Measurements from ENCODE around the gene CDH23.

The CDH23 gene

GRCh38 chr10:71716426-71716825, 319.7 kb downstream of the CDH23 start:
- no peak for DNase-seq

GRCh38 chr10:71717056-71717455, 320.3 kb downstream of the CDH23 start:
- no peak for DNase-seq

DNA sequence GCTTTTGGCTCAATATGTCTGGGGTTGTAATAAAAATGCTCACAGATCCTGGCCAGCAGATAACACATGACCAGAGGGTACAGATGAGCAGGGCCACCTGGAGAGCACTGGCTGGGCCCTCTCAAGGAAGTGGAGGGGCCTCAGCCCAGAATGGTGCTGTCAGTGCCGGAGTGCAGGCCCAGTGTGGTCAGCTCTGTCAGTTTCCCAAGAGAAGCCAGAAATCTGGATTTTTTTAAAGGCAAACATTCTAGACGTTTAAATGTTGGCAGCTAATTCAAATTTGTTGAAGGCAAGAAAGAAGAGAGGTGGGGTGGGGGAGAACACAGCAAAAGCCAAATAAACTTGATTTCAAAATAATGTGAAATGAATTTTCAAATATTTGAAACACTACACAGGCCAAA, 320.8 kb downstream of the CDH23 start:
- no peak for DNase-seq

- no peak for DNase-seq
Measured at GRCh38 chr10:71718165-71718698, 321.5 kb downstream of the CDH23 start.

- no peak for DNase-seq
Measured at GRCh38 chr10:71719042-71719441, 322.3 kb downstream of the CDH23 start.

GRCh38 chr10:71719464-71720201, 322.9 kb downstream of the CDH23 start, which contains the start of gene C10orf105:
Gene C10orf105, minus strand, starts transcription at chr10:71719778. Its CDS starts 3,441 bp downstream, at chr10:71716337.
- no peak for DNase-seq

GRCh38 chr10:71720288-71720687, 323.6 kb downstream of the CDH23 start:
- no peak for DNase-seq

- DNase-seq: no peak
Measured at GRCh38 chr10:71721313-71721712, 324.6 kb downstream of the CDH23 start.

GRCh38 chr10:71722849-71723248, 326.1 kb downstream of the CDH23 start:
- no peak for DNase-seq

- DNase-seq: no peak
Measured at GRCh38 chr10:71723311-71723710, 326.6 kb downstream of the CDH23 start.

DNA sequence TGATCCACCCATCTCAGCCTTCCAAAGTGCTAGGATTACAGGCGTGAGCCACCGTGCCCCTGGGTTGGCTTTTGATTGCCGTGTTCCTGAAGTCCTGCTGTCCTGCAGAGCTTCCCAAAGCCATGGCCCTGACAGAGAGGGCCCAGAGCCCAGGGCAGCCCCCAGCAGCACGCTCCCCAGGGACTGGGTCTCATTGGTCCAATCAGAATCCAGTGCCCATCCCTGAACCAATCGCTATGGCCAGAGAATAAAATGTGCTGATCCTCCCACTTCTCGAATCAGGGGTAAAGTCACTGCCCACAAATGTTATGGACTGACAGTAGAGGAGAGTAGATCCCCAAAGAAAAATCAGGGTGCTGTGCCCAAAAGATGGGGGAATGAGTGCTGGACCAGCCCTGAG, 327.8 kb downstream of the CDH23 start:
- no peak for DNase-seq

DNA sequence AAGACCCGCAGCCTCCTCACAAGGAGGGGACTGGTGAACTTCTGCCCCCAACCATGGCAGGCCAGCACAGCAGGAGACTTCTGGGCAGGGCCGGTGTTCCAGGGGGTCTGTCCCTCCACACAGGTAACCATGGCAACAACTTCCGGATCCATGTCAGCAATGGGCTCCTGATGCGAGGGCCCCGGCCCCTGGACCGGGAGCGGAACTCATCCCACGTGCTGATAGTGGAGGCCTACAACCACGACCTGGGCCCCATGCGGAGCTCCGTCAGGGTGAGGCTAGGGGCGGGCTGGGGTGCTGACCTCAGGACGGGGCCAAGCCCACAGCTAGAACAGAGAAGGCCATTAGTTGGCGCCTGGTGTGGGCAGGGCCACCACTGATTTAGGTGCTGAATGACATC, 328.5 kb downstream of the CDH23 start:
- no peak for DNase-seq

- DNase-seq: no peak
Measured at GRCh38 chr10:71725998-71726579, 329.4 kb downstream of the CDH23 start.

DNA sequence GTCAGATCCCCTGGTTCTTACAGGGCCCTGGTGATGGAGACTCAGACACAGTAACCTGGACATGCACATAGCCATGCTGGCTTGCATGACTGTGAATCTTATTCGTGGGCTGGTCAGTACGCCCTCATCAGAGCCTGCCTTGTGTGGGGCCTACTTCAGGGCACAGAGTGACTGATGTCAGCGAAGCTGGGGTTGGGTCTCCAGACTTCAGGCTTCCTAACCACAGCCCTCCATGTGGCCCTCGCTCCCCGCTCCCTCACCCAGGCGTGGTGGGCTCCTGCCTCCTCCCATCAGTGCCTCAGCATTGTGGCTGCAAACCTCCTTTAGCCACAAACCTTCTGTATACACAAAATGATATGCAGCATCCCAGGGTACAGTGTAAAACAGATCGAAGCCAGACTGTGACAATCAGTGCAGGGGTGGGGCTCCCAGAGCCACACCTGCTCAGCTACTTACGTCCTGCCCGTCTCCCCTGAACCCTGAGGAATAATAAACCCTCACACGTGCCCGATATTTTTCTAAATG, 329.9 kb downstream of the CDH23 start:
- DNase-seq: peak; percentile 40

DNA sequence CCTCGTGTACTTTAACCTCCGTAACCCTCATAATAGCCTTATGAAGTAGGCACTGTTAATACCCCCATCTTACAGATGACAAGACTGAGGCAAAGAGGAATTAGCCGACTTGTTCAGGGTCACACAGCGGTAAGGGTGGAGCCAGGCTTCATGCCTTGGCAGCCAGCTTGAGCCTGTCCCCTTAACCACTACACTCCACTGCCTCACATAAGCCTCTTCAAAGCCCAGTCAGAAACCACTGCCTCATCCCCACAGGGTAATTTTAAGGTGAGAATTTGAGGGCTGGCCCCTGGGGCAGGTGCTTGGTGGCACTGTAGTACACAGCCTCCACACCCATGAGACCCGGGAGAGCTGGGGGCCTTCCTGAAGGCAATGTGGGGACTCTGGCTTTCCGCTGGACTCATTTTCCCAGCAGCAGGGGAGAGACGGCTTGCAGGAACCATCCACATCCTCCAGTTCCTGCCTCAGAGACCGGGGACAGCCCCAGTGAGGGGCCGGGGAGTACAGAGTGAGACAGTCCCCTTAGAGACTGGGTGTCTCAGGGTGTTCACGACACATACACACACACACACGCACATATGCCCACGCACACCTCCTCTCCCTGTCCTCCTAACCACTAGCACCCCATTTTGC, 330.5 kb downstream of the CDH23 start:
- DNase-seq: peak; percentile 46

DNA sequence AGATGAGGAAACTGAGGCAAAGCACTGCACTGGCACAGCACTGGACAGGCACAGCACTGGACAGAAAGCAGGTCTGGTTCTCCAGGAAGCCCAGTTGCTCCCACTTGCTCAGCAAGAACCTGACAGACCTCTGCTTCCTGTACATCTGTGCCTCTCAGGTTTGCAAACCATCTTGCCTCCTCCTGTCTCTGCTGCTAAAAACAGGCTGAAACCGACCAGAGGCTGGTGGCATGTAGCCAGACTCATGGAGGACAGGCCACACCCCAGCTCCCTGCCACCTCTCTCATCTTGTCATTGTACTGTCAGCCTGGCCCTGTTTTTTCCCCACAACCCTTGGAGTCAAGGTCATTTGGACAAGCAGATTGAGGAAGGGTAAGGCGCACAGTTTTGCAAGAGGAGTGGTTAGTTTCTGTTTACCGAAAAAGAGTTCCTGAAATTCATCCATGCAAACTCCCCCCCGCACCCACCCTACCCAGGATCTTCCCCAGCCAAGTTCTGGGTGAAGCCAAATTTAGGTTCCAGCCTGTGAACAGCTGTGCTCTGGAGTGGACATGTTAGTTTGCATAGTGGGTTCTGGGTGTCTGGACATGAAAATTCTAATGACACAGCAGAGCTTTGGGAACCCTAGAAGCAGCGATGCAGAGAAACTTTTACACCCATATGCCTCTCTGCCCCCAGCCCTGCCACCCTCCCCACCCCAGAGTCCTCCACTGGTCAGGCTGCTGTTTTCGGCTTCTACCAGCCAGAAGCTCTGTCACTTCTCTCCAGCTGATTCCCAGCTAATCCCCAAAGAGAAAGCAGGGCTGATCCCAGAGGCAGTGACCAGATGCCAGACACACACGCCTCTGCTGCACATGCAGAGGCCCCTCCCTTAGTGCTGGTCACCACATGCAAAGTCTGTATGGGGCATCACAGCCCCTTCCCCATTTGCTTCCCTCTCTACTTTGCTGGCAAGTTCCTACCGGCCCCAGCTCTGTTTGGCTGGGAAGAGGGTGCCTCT, 331.3 kb downstream of the CDH23 start:
- peak; percentile 74 for DNase-seq

GRCh38 chr10:71729161-71729636, 332.5 kb downstream of the CDH23 start:
- DNase-seq: no peak

DNA sequence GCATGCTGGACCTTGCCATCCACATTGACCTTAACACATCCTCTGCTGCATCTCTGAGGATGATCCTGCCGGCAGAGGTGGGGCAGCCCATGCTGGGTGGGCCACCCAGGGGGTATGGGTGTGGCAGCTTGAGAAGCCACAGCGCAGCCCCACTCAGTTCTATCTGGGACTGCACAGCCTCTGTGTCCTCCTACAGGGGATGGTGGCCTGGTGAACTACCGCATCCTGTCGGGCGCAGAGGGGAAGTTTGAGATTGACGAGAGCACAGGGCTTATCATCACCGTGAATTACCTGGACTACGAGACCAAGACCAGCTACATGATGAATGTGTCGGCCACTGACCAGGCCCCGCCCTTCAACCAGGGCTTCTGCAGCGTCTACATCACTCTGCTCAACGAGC, 335.1 kb downstream of the CDH23 start:
- no peak for DNase-seq

DNA sequence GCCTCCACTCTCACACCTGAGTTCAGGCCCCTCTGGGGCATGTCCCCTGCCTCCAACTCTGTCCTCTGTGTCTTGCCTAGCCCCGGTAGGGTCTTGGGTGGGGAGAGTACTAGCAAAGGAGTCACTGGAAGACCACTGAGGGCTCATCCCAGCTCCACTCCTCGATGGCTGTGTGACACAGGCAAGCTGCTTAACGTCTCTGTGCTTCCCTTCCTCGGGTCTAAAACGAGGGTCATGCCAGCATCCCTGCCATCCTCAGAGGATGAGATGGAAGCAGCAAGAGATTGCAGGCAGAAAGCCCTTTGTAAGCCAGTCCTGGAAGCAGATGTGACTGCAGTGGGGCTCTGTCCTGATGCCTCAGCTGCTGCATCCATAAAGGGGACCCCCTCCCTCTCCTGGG, 338.1 kb downstream of the CDH23 start:
- no peak for DNase-seq

GRCh38 chr10:71735709-71736569, 339.2 kb downstream of the CDH23 start:
- peak; percentile 61 for DNase-seq

GRCh38 chr10:71736570-71736952, 339.8 kb downstream of the CDH23 start:
- DNase-seq: no peak

Data from activated effector memory CD4-positive, alpha-beta T cell treated with Interleukin-2 at 50 U/mL for 16 hours (primary cell).